Brain microvascular endothelial cell (primary cell): ENCODE data around the gene KDM7A.
"Not testable (repeated sequence)": the region's sequence is repeated elsewhere in the genome, so short reads cannot be mapped to it uniquely, and the experiment has no call there.

Experiments used
- DNase-seq: peaks from one replicate; pipeline ENCODE4 v3.0.0-alpha.2; 2020
- H3K27ac ChIP-seq: fragments of 250-450 bp; sonication (Bioruptor Pico); 2 replicates; pipeline ENCODE4 v1.5.1; 2020; ENCODE audit warnings: mild to moderate bottlenecking, moderate library complexity
- H3K27me3 ChIP-seq: fragments of 250-450 bp; sonication (Bioruptor Pico); replicated peaks from 2 replicates; pipeline ENCODE4 v1.5.1; 2020; ENCODE audit warnings: mild to moderate bottlenecking
- H3K36me3 ChIP-seq: fragments of 250-450 bp; sonication (Bioruptor Pico); replicated peaks from 2 replicates; pipeline ENCODE4 v1.5.1; 2020; ENCODE audit warnings: mild to moderate bottlenecking
- H3K4me3 ChIP-seq: 2 replicates; pipeline ENCODE4 v1.5.1; 2011; ENCODE audit warnings: low read depth, mild to moderate bottlenecking, control low read depth, low read length, moderate library complexity
- in situ Hi-C: cut with HindIII; loops from 2 replicates; pipeline ENCODE4 v1.10.0; 2017; ENCODE audit warnings: low sequenced_read_pairs, low pct_ligation_motif_present
- TF ChIP-seq, protein P1 (sequence below): IDR thresholded peaks from 2 replicates; pipeline ENCODE4 v1.5.1; 2011; ENCODE audit warnings: low read depth, mild to moderate bottlenecking, moderate library complexity, low read length, control low read depth, inconsistent platforms; ENCODE audit errors: missing control alignments

The KDM7A gene

DNA sequence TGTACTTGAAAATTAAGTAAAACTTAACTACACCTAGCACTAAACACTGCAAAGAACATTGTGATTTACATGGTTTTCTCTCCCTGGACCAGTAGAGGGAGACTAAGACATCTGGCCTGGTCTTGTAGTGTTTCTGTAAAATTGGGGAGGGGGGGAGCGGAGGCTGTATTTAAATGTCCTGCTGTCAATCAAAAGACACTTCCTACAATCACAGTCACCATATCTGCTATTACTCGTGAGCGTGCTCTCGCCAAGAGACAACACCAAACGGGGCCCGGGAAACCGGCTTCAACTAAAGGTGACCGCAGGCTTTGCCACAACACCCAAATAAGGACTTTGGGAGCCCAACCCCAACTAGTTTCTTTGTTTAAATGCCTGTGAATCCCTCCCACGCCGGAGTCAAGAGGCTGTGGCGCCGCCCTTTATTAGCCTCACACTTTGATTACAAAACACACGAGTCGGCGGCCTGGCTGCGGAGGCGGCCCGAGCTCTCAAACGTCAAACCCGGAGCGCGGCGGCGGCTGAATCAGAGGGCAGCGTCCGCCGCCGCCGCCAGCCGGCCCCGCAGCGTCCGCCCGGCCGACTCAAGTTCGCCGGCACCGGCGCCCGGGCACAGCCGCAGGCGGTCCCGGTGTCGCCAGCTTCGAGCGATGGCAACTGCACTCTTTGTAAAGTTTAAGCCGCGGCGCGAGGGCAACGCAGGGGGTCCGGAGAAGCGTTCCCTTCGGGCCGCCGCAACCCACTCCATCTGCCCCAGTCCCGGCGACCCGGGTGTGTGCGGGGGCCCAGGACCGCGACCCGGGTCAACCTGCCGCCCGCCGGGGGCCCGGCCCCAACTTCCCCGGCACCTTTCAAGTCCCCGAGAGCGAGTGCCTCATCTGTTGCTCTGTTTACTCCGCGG is 1.3 kb downstream of the KDM7A start:
- TF ChIP-seq, protein P1, sequence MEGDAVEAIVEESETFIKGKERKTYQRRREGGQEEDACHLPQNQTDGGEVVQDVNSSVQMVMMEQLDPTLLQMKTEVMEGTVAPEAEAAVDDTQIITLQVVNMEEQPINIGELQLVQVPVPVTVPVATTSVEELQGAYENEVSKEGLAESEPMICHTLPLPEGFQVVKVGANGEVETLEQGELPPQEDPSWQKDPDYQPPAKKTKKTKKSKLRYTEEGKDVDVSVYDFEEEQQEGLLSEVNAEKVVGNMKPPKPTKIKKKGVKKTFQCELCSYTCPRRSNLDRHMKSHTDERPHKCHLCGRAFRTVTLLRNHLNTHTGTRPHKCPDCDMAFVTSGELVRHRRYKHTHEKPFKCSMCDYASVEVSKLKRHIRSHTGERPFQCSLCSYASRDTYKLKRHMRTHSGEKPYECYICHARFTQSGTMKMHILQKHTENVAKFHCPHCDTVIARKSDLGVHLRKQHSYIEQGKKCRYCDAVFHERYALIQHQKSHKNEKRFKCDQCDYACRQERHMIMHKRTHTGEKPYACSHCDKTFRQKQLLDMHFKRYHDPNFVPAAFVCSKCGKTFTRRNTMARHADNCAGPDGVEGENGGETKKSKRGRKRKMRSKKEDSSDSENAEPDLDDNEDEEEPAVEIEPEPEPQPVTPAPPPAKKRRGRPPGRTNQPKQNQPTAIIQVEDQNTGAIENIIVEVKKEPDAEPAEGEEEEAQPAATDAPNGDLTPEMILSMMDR, result peak; percentile 84
- no peaks in the 10 kb centered on the region for H3K36me3 ChIP-seq
- H3K27ac ChIP-seq, result peak overlapping the region; percentile 81
- H3K27me3 ChIP-seq, result no peaks in the 10 kb centered on the region
- peak; percentile 95 for DNase-seq
- H3K4me3 ChIP-seq, result peak overlapping the region; percentile 65
- in situ Hi-C loops, result no loop called here

- in situ Hi-C loops, result no loop called here
- TF ChIP-seq, protein P1, result no peak
- DNase-seq, result no peak
- Histone ChIP-seq H3K27me3 (no peaks in the 10 kb centered on the region), H3K4me3 (no peak overlapping the region), H3K36me3 (no peaks in the 10 kb centered on the region), H3K27ac (no peak overlapping the region)
Measured at GRCh38 chr7:140174217-140174616, 2.6 kb downstream of the KDM7A start.

DNA sequence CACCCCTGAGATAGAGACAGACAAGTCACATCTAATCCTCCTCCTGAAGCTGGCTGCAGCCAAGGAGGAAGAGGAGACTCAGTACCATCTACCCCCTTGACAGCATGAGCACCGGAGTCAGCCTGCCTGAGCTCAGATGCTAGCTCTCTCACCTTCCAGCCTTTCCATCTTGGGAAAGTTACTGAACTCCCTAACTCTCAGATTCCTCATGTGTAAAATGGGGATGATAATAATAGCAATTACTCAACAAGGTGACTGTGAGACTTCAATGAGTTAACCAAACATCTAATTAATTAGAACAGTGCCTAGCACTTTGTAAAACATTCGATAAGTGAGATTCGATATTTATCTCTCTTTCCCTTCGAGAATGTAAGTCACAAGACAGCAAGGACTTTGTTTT is 6.4 kb downstream of the KDM7A start:
- Histone ChIP-seq H3K36me3 (no peaks in the 10 kb centered on the region), H3K4me3 (no peak overlapping the region), H3K27me3 (no peaks in the 10 kb centered on the region), H3K27ac (no peak overlapping the region)
- DNase-seq, result no peak
- in situ Hi-C loops, result no loop called here
- TF ChIP-seq, protein P1, result no peak

DNA sequence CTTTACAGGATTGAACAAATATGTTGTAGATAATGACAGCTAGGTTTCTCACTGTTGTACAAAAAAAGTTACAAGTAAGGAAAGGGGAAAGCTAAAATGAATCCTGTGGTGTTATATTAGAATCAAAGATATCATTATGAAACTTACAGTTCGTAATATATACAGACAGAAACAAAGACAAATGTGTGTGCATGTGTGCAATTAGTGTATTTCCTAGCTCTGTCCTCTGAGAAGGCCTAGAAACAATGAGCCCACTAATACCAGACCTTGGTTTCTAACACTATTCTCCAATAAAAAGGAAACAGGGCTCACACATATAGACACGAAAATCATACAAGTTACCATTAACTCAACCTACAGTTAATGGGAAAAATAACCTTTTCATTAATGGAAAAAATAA is 8.0 kb downstream of the KDM7A start:
- TF ChIP-seq, protein P1, result no peak
- H3K27ac ChIP-seq, result no peak overlapping the region
- in situ Hi-C loops, result no loop called here
- H3K27me3 ChIP-seq, result no peaks in the 10 kb centered on the region
- H3K36me3 ChIP-seq, result no peaks in the 10 kb centered on the region
- no peak for DNase-seq
- no peak overlapping the region for H3K4me3 ChIP-seq

- H3K27ac ChIP-seq, result no peak overlapping the region
- TF ChIP-seq, protein P1, result no peak
Measured at GRCh38 chr7:140165422-140165821, 11.4 kb downstream of the KDM7A start.

DNA sequence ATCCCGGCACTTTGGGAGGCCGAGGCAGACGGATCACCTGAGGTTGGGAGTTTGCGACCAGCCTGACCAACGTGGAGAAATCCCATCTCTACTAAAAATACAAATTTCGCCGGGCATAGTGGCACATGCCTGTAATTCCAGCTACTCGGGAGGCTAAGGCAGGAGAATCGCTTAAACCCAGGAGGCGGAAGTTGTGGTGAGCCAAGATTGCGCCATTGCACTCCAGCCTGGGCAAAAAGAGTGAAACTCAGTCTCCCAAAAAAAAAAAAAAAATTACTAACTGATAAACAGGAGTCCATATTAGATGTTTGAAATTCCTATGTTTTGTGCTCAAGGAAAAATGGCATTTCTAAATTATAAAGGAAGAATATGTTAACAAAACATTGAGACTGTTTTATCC is 14.7 kb downstream of the KDM7A start:
- H3K36me3 ChIP-seq, H3K27ac ChIP-seq, H3K27me3 ChIP-seq, in situ Hi-C loops, H3K4me3 ChIP-seq, DNase-seq: not testable (repeated sequence)

More at GRCh38 chr7:140165422-140165821, 11.4 kb downstream of the KDM7A start:
- no peaks in the 10 kb centered on the region for H3K27me3 ChIP-seq
- DNase-seq, result peak; percentile 48
- H3K36me3 ChIP-seq, result no peaks in the 10 kb centered on the region
- H3K4me3 ChIP-seq, result no peak overlapping the region
- in situ Hi-C loops, result no loop called here
